ENCODE measurements around the gene LRRC56. TPM values are rescaled to one million over a fixed set of nuclear protein-coding genes. Genes with fewer than 3 reads are reported as not detected.
A peak's percentile ranks its signal among the peaks of the same experiment; 100 is the strongest.

The LRRC56 gene
- total and polyA plus RNA-seq, 9 of the 15 experiments (the other 6 are each of a cell fraction or from before 2014, with no cell fraction given): 0.03 to 4.5 (median 1.0) TPM; not detected in 1

- TF ChIP-seq NFIX (CRISPR knock-in tag; IDR thresholded peaks at IDR 0.05; ENCODE audit: low read depth) (no peak), RBM25 (IDR thresholded peaks at IDR 0.05; ENCODE audit: low read depth, low read length, severe bottlenecking) (no peak), KHSRP (IDR thresholded peaks at IDR 0.05) (no peak)
- POLR2A ChIA-PET: interaction anchor here (1.0 kb wide), 1 partner anchor 22 kb away, joined by 3 read pairs; no protein-coding TSS in a partner anchor
- FAIRE-seq: no peak
Observed at GRCh38 chr11:592501-592900, 55.2 kb downstream of the LRRC56 start.

GRCh38 chr11:592918-593317, 55.6 kb downstream of the LRRC56 start:
- BruUV-seq (replicated peaks): no TSS peak
- Histone ChIP-seq H3K4me3 (no peak overlapping the region), H3K4me1 (replicated peaks in 1 of 2; ENCODE audit: control insufficient read depth in 2 of 2, insufficient read depth in 2 of 2, low read length in 2 of 2) (peaks cover 3 to 24% of the 10 kb centered on the region in 2 experiments; a peak in 3 of 5 replicates), H3K9ac (ENCODE audit: insufficient read depth in 1 of 2, low read depth in 2 of 2, low read length in 2 of 2) (no peak overlapping the region), H3K27ac (ENCODE audit: extremely low read depth, low read depth, low read length) (no peak overlapping the region), H4K20me1 (replicated peaks; ENCODE audit: control insufficient read depth, insufficient read depth, low read length) (no peaks in the 10 kb centered on the region; the same call in 1 of the 2 replicates), H3K79me2 (ENCODE audit: control insufficient read depth, insufficient read depth, low read length) (peaks cover 16% of the 10 kb centered on the region), H2AFZ (ENCODE audit: low read depth, low read length) (no peak overlapping the region), H3K9me1 (ENCODE audit: control insufficient read depth, insufficient read depth, low read length) (no peaks in the 10 kb centered on the region), H3K9me3 (replicated peaks; ENCODE audit: control insufficient read depth, insufficient read depth, low read depth, low read length) (no peaks in the 10 kb centered on the region), H3K27me3 (ENCODE audit: control insufficient read depth in 2 of 2, insufficient read depth in 2 of 2, low read length in 2 of 2) (no peaks in the 10 kb centered on the region), H3K4me2 (ENCODE audit: insufficient read depth, low read length) (no peak overlapping the region), H3K36me3 (ENCODE audit: control insufficient read depth, insufficient read depth, low read length) (peaks cover 96% of the 10 kb centered on the region)
- ATAC-seq: no peak
- in situ Hi-C loops (cut with MboI) (no loop called here), intact Hi-C loops (cut with micrococcal nuclease) (no loop called here)
- WGBS (ENCODE audit: insufficient coverage, low coverage, missing lambda C conversion rate): 96% methylated on average over 9 of the region's 10 CpGs
- no peak for FAIRE-seq
- no peak for DNase-seq (ENCODE audit: extremely low read depth in 1 of 4, low spot score in 3 of 4)
- ChIA-PET CTCF (ENCODE audit: low intra/inter-chr PET ratio) (no interaction called here), POLR2A (interaction anchor here (1.0 kb wide), 1 partner anchor 21 kb away, joined by 3 read pairs; no protein-coding TSS in a partner anchor)
- TF ChIP-seq HINFP (tag; conservative IDR thresholded peaks at IDR 0.05; ENCODE audit: low read depth): no peak
- no peak for TF ChIP-seq LCOR (CRISPR knock-in tag; IDR thresholded peaks at IDR 0.05)
- no peak for TF ChIP-seq ZNF639 (CRISPR knock-in tag; conservative IDR thresholded peaks at IDR 0.05 in 1 of 2, IDR thresholded peaks at IDR 0.05 in 1 of 2)
- no peak for TF ChIP-seq ZNF184 (CRISPR knock-in tag; IDR thresholded peaks at IDR 0.05)
- no peak for TF ChIP-seq MED1 (CRISPR knock-in tag; IDR thresholded peaks at IDR 0.05; ENCODE audit: borderline replicate concordance)
- no peak for TF ChIP-seq TCF15 (CRISPR knock-in tag; IDR thresholded peaks at IDR 0.05)
- no peak for TF ChIP-seq STAT5A (IDR thresholded peaks at IDR 0.05; ENCODE audit: borderline replicate concordance, low read length)
- no peak for TF ChIP-seq TAL1 (IDR thresholded peaks at IDR 0.05)

More at GRCh38 chr11:592501-592900, 55.2 kb downstream of the LRRC56 start:
- no TSS peak for BruUV-seq (replicated peaks)
- H3K79me2 ChIP-seq (ENCODE audit: control insufficient read depth, insufficient read depth, low read length): peaks cover 20% of the 10 kb centered on the region
- no peaks in the 10 kb centered on the region; the same call in 1 of the 2 replicates for H4K20me1 ChIP-seq (replicated peaks; ENCODE audit: control insufficient read depth, insufficient read depth, low read length)
- no peak overlapping the region for H3K4me2 ChIP-seq (ENCODE audit: insufficient read depth, low read length)
- H3K9ac ChIP-seq (ENCODE audit: insufficient read depth in 1 of 2, low read depth in 2 of 2, low read length in 2 of 2): peak overlapping the region in 1 of 2 experiments; percentile 4; a peak in 1 of 4 replicates
- intact Hi-C loops (cut with micrococcal nuclease): no loop called here
- WGBS (ENCODE audit: insufficient coverage, low coverage, missing lambda C conversion rate): 97% methylated on average over 21 of the region's 22 CpGs
- no peaks in the 10 kb centered on the region for H3K9me3 ChIP-seq (replicated peaks; ENCODE audit: control insufficient read depth, insufficient read depth, low read depth, low read length)
- in situ Hi-C loops (cut with MboI): no loop called here
- no peak for ATAC-seq
- H3K4me3 ChIP-seq: no peak overlapping the region
- H2AFZ ChIP-seq (ENCODE audit: low read depth, low read length): no peak overlapping the region
- H3K4me1 ChIP-seq (replicated peaks in 1 of 2; ENCODE audit: control insufficient read depth in 2 of 2, insufficient read depth in 2 of 2, low read length in 2 of 2): peaks cover 3 to 25% of the 10 kb centered on the region in 2 experiments; a peak in 4 of 5 replicates
- DNase-seq (ENCODE audit: extremely low read depth in 1 of 4, low spot score in 3 of 4): no peak
- no peaks in the 10 kb centered on the region for H3K27me3 ChIP-seq (ENCODE audit: control insufficient read depth in 2 of 2, insufficient read depth in 2 of 2, low read length in 2 of 2)
- no peak overlapping the region for H3K27ac ChIP-seq (ENCODE audit: extremely low read depth, low read depth, low read length)
- CTCF ChIA-PET (ENCODE audit: low intra/inter-chr PET ratio): no interaction called here
- H3K36me3 ChIP-seq (ENCODE audit: control insufficient read depth, insufficient read depth, low read length): peaks cover 96% of the 10 kb centered on the region
- H3K9me1 ChIP-seq (ENCODE audit: control insufficient read depth, insufficient read depth, low read length): no peaks in the 10 kb centered on the region
